HG03108 (cell line): Measurements from ENCODE around the gene SLC28A1.
"Not testable (repeated sequence)": the region's sequence is repeated elsewhere in the genome, so short reads cannot be mapped to it uniquely, and the experiment has no call there.

Experiments used
- ATAC-seq: cut with Tn5 transposase; IDR thresholded peaks from one replicate; pipeline ENCODE4 v1.9.1; 2021; ENCODE audit warnings: moderate library complexity; ENCODE audit not compliant: unreplicated experiment

SLC28A1 gene

GRCh38 chr15:84862214-84862975 is 22.1 kb upstream of the SLC28A1 start:
- ATAC-seq: no peak

GRCh38 chr15:84863565-84864443 is 20.7 kb upstream of the SLC28A1 start:
- no peak for ATAC-seq

GRCh38 chr15:84864444-84864795 is 20.0 kb upstream of the SLC28A1 start:
- ATAC-seq: no peak

GRCh38 chr15:84865074-84865569 is 19.3 kb upstream of the SLC28A1 start:
- no peak for ATAC-seq

GRCh38 chr15:84868037-84868880 is 16.2 kb upstream of the SLC28A1 start:
- ATAC-seq: no peak

- no peak for ATAC-seq
Observed at GRCh38 chr15:84869510-84869909, 15.0 kb upstream of the SLC28A1 start.

GRCh38 chr15:84871428-84871985 is 13.0 kb upstream of the SLC28A1 start:
- ATAC-seq: no peak

GRCh38 chr15:84872009-84872910 is 12.2 kb upstream of the SLC28A1 start:
- ATAC-seq: no peak

- ATAC-seq: no peak
Observed at GRCh38 chr15:84873997-84874396, 10.5 kb upstream of the SLC28A1 start.

- no peak for ATAC-seq
Observed at GRCh38 chr15:84874981-84875699, 9.3 kb upstream of the SLC28A1 start.

GRCh38 chr15:84876269-84876668 is 8.2 kb upstream of the SLC28A1 start:
- no peak for ATAC-seq

- ATAC-seq: not testable (repeated sequence)
Observed at GRCh38 chr15:84877701-84878100, 6.8 kb upstream of the SLC28A1 start.

- no peak for ATAC-seq
Observed at GRCh38 chr15:84878504-84878903, 6.0 kb upstream of the SLC28A1 start.

GRCh38 chr15:84879088-84879780 is 5.2 kb upstream of the SLC28A1 start:
- no peak for ATAC-seq

- no peak for ATAC-seq
Observed at GRCh38 chr15:84880007-84880406, 4.5 kb upstream of the SLC28A1 start.

GRCh38 chr15:84880822-84881519 is 3.5 kb upstream of the SLC28A1 start:
- ATAC-seq: no peak

- ATAC-seq: no peak
Observed at GRCh38 chr15:84881520-84881830, 3.0 kb upstream of the SLC28A1 start.

GRCh38 chr15:84883466-84883865 is 996 bp upstream of the SLC28A1 start:
- ATAC-seq: no peak
